GM20000 (cell line): ENCODE measurements around the gene ABCG5.
A peak's percentile ranks its signal among the peaks of the same experiment; 100 is the strongest.

Experiments used
- DNase-seq: peaks from one replicate; pipeline ENCODE4 v3.0.0; 2012; ENCODE audit warnings: low spot score
- CTCF ChIP-seq: IDR thresholded peaks from 2 replicates; pipeline ENCODE4 v1.5.1; 2012; ENCODE audit warnings: mild to moderate bottlenecking, control low read depth; ENCODE audit errors: extremely low read depth, missing control alignments

ABCG5 gene

GRCh38 chr2:43879261-43879660 lies 40.6 kb upstream of the ABCG5 start:
- no peak for TF ChIP-seq CTCF
- DNase-seq: no peak

GRCh38 chr2:43877782-43878464 lies 39.3 kb upstream of the ABCG5 start:
- peak; percentile 92 for TF ChIP-seq CTCF
- DNase-seq: peak; percentile 75

- no peak for DNase-seq
- TF ChIP-seq CTCF: no peak
These were observed 36.3 kb upstream of the ABCG5 start for GRCh38 chr2:43874776-43875451.

- DNase-seq: no peak
- TF ChIP-seq CTCF: no peak
These were observed 33.5 kb upstream of the ABCG5 start for GRCh38 chr2:43872151-43872550.

- no peak for TF ChIP-seq CTCF
- DNase-seq: no peak
These were observed 16.7 kb upstream of the ABCG5 start for GRCh38 chr2:43855292-43855691.

- TF ChIP-seq CTCF: no peak
- DNase-seq: no peak
These were observed 16.0 kb upstream of the ABCG5 start for GRCh38 chr2:43854671-43855070.
